Kidney (tissue), 14 donors: ENCODE data around the gene MSH5. TPM values are rescaled to one million over a fixed set of nuclear protein-coding genes. Genes with fewer than 3 reads are reported as not detected.
A peak's percentile ranks its signal among the peaks of the same experiment; 100 is the strongest.

Source experiments
- DNase-seq, 5 donors: peaks; one replicate each; pipeline ENCODE4 v3.0.0-alpha.2; 2013 to 2020
- FAIRE-seq: peaks from 2 replicates; lab custom pipeline; 2012; peaks lifted over from hg19 to GRCh38; lab: Jason Lieb, UNC
- H3K27ac ChIP-seq, 2 donors: one replicate each; pipeline ENCODE4 v1.7.0; 2013; ENCODE audit warnings: low read depth in 2 of 2, low read length in 2 of 2, inconsistent platforms in 1 of 2
- H3K27me3 ChIP-seq: one replicate; pipeline ENCODE4 v1.7.1; 2013; ENCODE audit warnings: low read length, inconsistent platforms; ENCODE audit not compliant: control insufficient read depth, insufficient read depth
- H3K36me3 ChIP-seq, 3 donors: one replicate each; pipeline versions ENCODE4 v1.7.0 to v1.7.1; 2013; ENCODE audit warnings: low read length in 3 of 3, control low read depth in 1 of 3, inconsistent platforms in 1 of 3; ENCODE audit not compliant: insufficient read depth in 3 of 3, control insufficient read depth in 2 of 3
- H3K4me1 ChIP-seq, 3 donors: one replicate each; pipeline versions ENCODE4 v1.7.0 to v1.7.1; 2013; ENCODE audit warnings: low read length in 3 of 3, inconsistent platforms in 1 of 3, low read depth in 1 of 3; ENCODE audit not compliant: control insufficient read depth in 2 of 3, insufficient read depth in 2 of 3
- H3K4me3 ChIP-seq, 3 donors: one replicate each; pipeline versions ENCODE4 v1.7.0 to v1.8.1; 2013; ENCODE audit warnings: low read length in 3 of 3, control low read depth in 1 of 3, inconsistent platforms in 1 of 3
- H3K9ac ChIP-seq, 3 donors: one replicate each; pipeline versions ENCODE4 v1.7.0 to v1.7.1; 2013; ENCODE audit warnings: low read length in 3 of 3, control low read depth in 1 of 3, inconsistent platforms in 1 of 3
- H3K9me3 ChIP-seq, 3 donors: one replicate each; pipeline versions ENCODE4 v1.7.0 to v1.7.1; 2013; ENCODE audit warnings: low read length in 3 of 3, control low read depth in 1 of 3, inconsistent platforms in 1 of 3; ENCODE audit not compliant: control insufficient read depth in 2 of 3, insufficient read depth in 1 of 3
- CTCF ChIP-seq: IDR thresholded peaks from 3 replicates; pipeline ENCODE4 v1.5.1; 2012; ENCODE audit warnings: mild to moderate bottlenecking, moderate library complexity, borderline replicate concordance; ENCODE audit not compliant: insufficient read depth; ENCODE audit errors: extremely low read depth
- intact Hi-C: fragments of 100-400 bp; cut with DNase I; formaldehyde crosslinking; loops from one replicate; pipeline ENCODE4 v1.11.1; 2022
- polyA plus RNA-seq: library from polyadenylated mRNA; stranded (reverse); fragments of 350-450 nt; fragmentation: Illumina TruSeq; extraction: RNeasy Lipid Tissue Mini Kit (QIAGEN cat#74804); gene quantifications from one replicate; pipeline ENCODE4 v1.2.3, GENCODE V29; 2014; ENCODE audit warnings: low read depth, low replicate concordance; ENCODE audit not compliant: insufficient read depth
- total RNA-seq: library from RNA; stranded (reverse); fragmentation: NEBNext Ultra II Directional; extraction: Animal tissue kit (Norgen Biotek cat#: 25700); gene quantifications from one replicate; pipeline ENCODE4 v1.2.1, GENCODE V29; 2021
- donor health status: control.
- donor health status: control.
- donor health status: control.
- donor health status: control.
- donor health status: control.
- donor health status: DM: yes; HTN: yes; CAD: no.
- donor health status: Normal renal cell carcinoma (clear cell type).

The MSH5 gene
- total and polyA plus RNA-seq, 2 donors from 2014 or later = 14.4 to 23.7 TPM

GRCh38 chr6:31760790-31761189, 21.0 kb downstream of the MSH5 start:
- H3K9ac ChIP-seq = no peak overlapping the region
- TF ChIP-seq CTCF = no peak
- H3K36me3 ChIP-seq = no peaks in the 10 kb centered on the region
- no peak overlapping the region for H3K4me3 ChIP-seq
- H3K9me3 ChIP-seq = no peaks in the 10 kb centered on the region
- peaks cover 0 to 3% (median 0%) of the 10 kb centered on the region in 3 donors for H3K4me1 ChIP-seq
- H3K27me3 ChIP-seq = no peaks in the 10 kb centered on the region
- no peak for FAIRE-seq
- intact Hi-C loops = no loop called here
- no peak overlapping the region for H3K27ac ChIP-seq
- DNase-seq = peak in 1 of 5 donors; percentile 3

GRCh38 chr6:31761343-31761742, 21.5 kb downstream of the MSH5 start:
- no peak for TF ChIP-seq CTCF
- H3K27ac ChIP-seq = no peak overlapping the region
- peaks cover 0 to 4% (median 0%) of the 10 kb centered on the region in 3 donors for H3K4me1 ChIP-seq
- H3K27me3 ChIP-seq = no peaks in the 10 kb centered on the region
- no peaks in the 10 kb centered on the region for H3K9me3 ChIP-seq
- H3K4me3 ChIP-seq = no peak overlapping the region
- no peak overlapping the region for H3K9ac ChIP-seq
- DNase-seq = peak in 1 of 5 donors; percentile 52
- H3K36me3 ChIP-seq = no peaks in the 10 kb centered on the region
- FAIRE-seq = no peak
- intact Hi-C loops = no loop called here

GRCh38 chr6:31762356-31762755, 22.6 kb downstream of the MSH5 start, which contains the start of gene SAPCD1:
Gene SAPCD1, plus strand, starts transcription at chr6:31762656. Its CDS starts 399 bp downstream, at chr6:31763055.
- Histone ChIP-seq H3K27me3 (no peaks in the 10 kb centered on the region), H3K36me3 (no peaks in the 10 kb centered on the region), H3K9me3 (no peaks in the 10 kb centered on the region)

More at GRCh38 chr6:31762356-31762755, 22.6 kb downstream of the MSH5 start, which contains the start of gene SAPCD1:
- peaks cover 0 to 7% (median 0%) of the 10 kb centered on the region in 3 donors for H3K4me1 ChIP-seq
- FAIRE-seq (no peak), DNase-seq (peak in 1 of 5 donors; percentile 10)
- H3K9ac ChIP-seq = no peak within 1 kb of the TSS
- intact Hi-C loops = no loop called here
- TF ChIP-seq CTCF = no peak
- H3K4me3 ChIP-seq = no peak within 1 kb of the TSS
- no peak within 1 kb of the TSS for H3K27ac ChIP-seq
